Activated T-cell treated with anti-CD3 and anti-CD28 coated beads for 4 hours (primary cell): ENCODE data around the gene WDR7.
"Not testable (repeated sequence)": the region's sequence is repeated elsewhere in the genome, so short reads cannot be mapped to it uniquely, and the experiment has no call there.

Experiments used
- DNase-seq: peaks from one replicate; pipeline ENCODE4 v3.0.0-alpha.2; 2020

WDR7 gene

GRCh38 chr18:56650944-56651770 lies at the start of gene WDR7:
Gene WDR7, plus strand, starts transcription at chr18:56651359. Its CDS starts 21,157 bp downstream, at chr18:56672516.
- peak; percentile 95 for DNase-seq

- no peak for DNase-seq
Observed at GRCh38 chr18:56606618-56607017, 44.5 kb upstream of the WDR7 start.

- DNase-seq: no peak
Observed at GRCh38 chr18:56615738-56616520, 35.2 kb upstream of the WDR7 start.

GRCh38 chr18:56627991-56628390 lies 23.2 kb upstream of the WDR7 start:
- no peak for DNase-seq

- DNase-seq: no peak
Observed at GRCh38 chr18:56632070-56633022, 18.8 kb upstream of the WDR7 start.

GRCh38 chr18:56635007-56635406 lies 16.2 kb upstream of the WDR7 start:
- no peak for DNase-seq

- DNase-seq: no peak
Observed at GRCh38 chr18:56637176-56637575, 14.0 kb upstream of the WDR7 start.

GRCh38 chr18:56637711-56638231 lies 13.4 kb upstream of the WDR7 start:
- no peak for DNase-seq

GRCh38 chr18:56638232-56639103 lies 12.7 kb upstream of the WDR7 start, which contains the start of gene TXNL1:
Gene TXNL1, minus strand, starts transcription at chr18:56638592. Its CDS starts 152 bp downstream, at chr18:56638440.
- peak; percentile 99 for DNase-seq

- DNase-seq: no peak
Observed at GRCh38 chr18:56639104-56639381, 12.1 kb upstream of the WDR7 start.

- DNase-seq: no peak
Observed at GRCh38 chr18:56639571-56639970, 11.6 kb upstream of the WDR7 start.

GRCh38 chr18:56641714-56642337 lies 9.3 kb upstream of the WDR7 start:
- DNase-seq: no peak

- no peak for DNase-seq
Observed at GRCh38 chr18:56643381-56643780, 7.8 kb upstream of the WDR7 start.

GRCh38 chr18:56645415-56646016 lies 5.6 kb upstream of the WDR7 start:
- DNase-seq: no peak

GRCh38 chr18:56647071-56647470 lies 4.1 kb upstream of the WDR7 start:
- DNase-seq: no peak

- no peak for DNase-seq
Observed at GRCh38 chr18:56647951-56648893, 2.9 kb upstream of the WDR7 start.

- no peak for DNase-seq
Observed at GRCh38 chr18:56649996-56650395, 1.2 kb upstream of the WDR7 start.

- no peak for DNase-seq
Observed at GRCh38 chr18:56651771-56652092, 573 bp downstream of the WDR7 start.

GRCh38 chr18:56652802-56653201 lies 1.6 kb downstream of the WDR7 start:
- DNase-seq: no peak

GRCh38 chr18:56654280-56654679 lies 3.1 kb downstream of the WDR7 start:
- not testable (repeated sequence) for DNase-seq
